ENCODE results near the gene COMP. TPM values are rescaled to one million over a fixed set of nuclear protein-coding genes. Genes with fewer than 3 reads are reported as not detected.

The COMP gene
- total RNA-seq, 4 donors from 2014 or later = 1.3 to 8.0 (median 5.3) TPM; not detected in 1

- TF ChIP-seq POLR2A (IDR thresholded peaks at IDR 0.05) = no peak
- no peak for TF ChIP-seq CTCF (IDR thresholded peaks at IDR 0.05)
- Histone ChIP-seq H3K36me3 (no peaks in the 10 kb centered on the region), H3K4me1 (peaks cover 28 to 47% (median 28%) of the 10 kb centered on the region in 3 donors), H3K27me3 (peaks cover 32 to 100% (median 40%) of the 10 kb centered on the region in 4 donors), H3K9me3 (no peaks in the 10 kb centered on the region), H3K4me3 (no peak overlapping the region), H3K27ac (no peak overlapping the region)
- DNase-seq = no peak
- WGBS, 2 donors = 63 to 77% methylated on average over 2 of the region's 3 CpGs
- intact Hi-C loops (cut with DNase I) = no loop called here
Observed at GRCh38 chr19:18792661-18793060, 1.6 kb upstream of the COMP start.

- Histone ChIP-seq H3K27me3 (peaks cover 32 to 100% (median 47%) of the 10 kb centered on the region in 4 donors), H3K4me3 (peak overlapping the region in 2 of 4 donors; percentile 39 to 59), H3K27ac (no peak overlapping the region), H3K4me1 (peaks cover 28 to 56% (median 28%) of the 10 kb centered on the region in 3 donors), H3K36me3 (no peaks in the 10 kb centered on the region), H3K9me3 (no peaks in the 10 kb centered on the region)
- intact Hi-C loops (cut with DNase I) = no loop called here
- WGBS, 2 donors = 38 to 77% methylated on average over 4 to 10 of the region's 21 CpGs
- DNase-seq = no peak
- TF ChIP-seq CTCF (IDR thresholded peaks at IDR 0.05) (no peak), POLR2A (IDR thresholded peaks at IDR 0.05) (no peak)
Observed at GRCh38 chr19:18791315-18791678, 192 bp upstream of the COMP start.

- Histone ChIP-seq H3K4me3 (peak overlapping the region in 3 of 4 donors; percentile 22 to 59 (median 39)), H3K27ac (no peak overlapping the region), H3K4me1 (peaks cover 31 to 59% (median 36%) of the 10 kb centered on the region in 3 donors), H3K36me3 (no peaks in the 10 kb centered on the region), H3K9me3 (no peaks in the 10 kb centered on the region), H3K27me3 (peaks cover 37 to 100% (median 48%) of the 10 kb centered on the region in 4 donors)
- WGBS, 2 donors = 2 to 3% methylated on average over 21 to 24 of the region's 65 CpGs
- intact Hi-C loops (cut with DNase I) = no loop called here
- TF ChIP-seq CTCF (IDR thresholded peaks at IDR 0.05) (no peak), POLR2A (IDR thresholded peaks at IDR 0.05) (no peak)
- no peak for DNase-seq
Observed at GRCh38 chr19:18789883-18790565, 1.1 kb downstream of the COMP start.

GRCh38 chr19:18789422-18789869 is 1.7 kb downstream of the COMP start:
- Histone ChIP-seq H3K4me1 (peaks cover 31 to 62% (median 36%) of the 10 kb centered on the region in 3 donors), H3K36me3 (no peaks in the 10 kb centered on the region), H3K27me3 (peaks cover 37 to 100% (median 48%) of the 10 kb centered on the region in 4 donors), H3K27ac (no peak overlapping the region), H3K4me3 (peak overlapping the region in 3 of 4 donors; percentile 22 to 59 (median 39)), H3K9me3 (no peaks in the 10 kb centered on the region)
- no peak for DNase-seq
- TF ChIP-seq POLR2A (IDR thresholded peaks at IDR 0.05) (no peak), CTCF (IDR thresholded peaks at IDR 0.05) (no peak)
- intact Hi-C loops (cut with DNase I) = no loop called here
- 0% methylated on average over 1 of the region's 38 CpGs; no CpG with 5 or more reads in 1 of the 2 donors for WGBS, 2 donors

Data from esophagus squamous epithelium (tissue), 5 donors.